ENCODE data around the gene GABPB2.

The GABPB2 gene

DNA sequence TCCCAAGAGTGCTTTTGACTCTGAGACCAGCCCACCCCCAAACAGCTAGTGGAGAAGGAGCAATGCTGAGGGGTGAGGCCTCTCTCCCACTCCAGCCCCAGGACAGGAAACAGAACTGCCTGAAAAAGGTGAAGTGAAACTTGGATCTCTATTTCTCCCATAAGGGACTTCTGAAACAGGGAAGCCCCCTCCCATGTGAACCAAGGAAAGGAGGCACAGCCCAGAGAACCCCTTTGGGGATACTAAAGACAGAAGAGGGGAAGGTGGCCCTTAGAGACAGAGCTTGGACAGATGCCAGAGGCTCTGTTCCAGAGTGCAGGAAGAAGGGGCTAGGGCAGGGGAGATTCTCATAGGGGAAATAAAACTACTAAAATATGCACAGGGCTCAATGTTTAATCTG, 88.8 kb downstream of the GABPB2 start:
- Histone ChIP-seq H3K27me3 (ENCODE audit: insufficient read depth, low read length, poor library complexity, severe bottlenecking) (no peaks in the 10 kb centered on the region), H3K9ac (ENCODE audit: low read depth, low read length, poor library complexity, severe bottlenecking) (peak overlapping the region; percentile 37), H3K36me3 (ENCODE audit: insufficient read depth, low read length) (no peaks in the 10 kb centered on the region), H2AFZ (ENCODE audit: low read length) (no peak overlapping the region), H3K9me2 (replicated peaks; ENCODE audit: low read depth, low read length) (no peaks in the 10 kb centered on the region), H3K4me2 (ENCODE audit: low read depth, low read length, poor library complexity, severe bottlenecking) (peak overlapping the region; percentile 35), H3K79me2 (ENCODE audit: insufficient read depth, low read length) (peaks cover 24% of the 10 kb centered on the region; the same call in 1 of the 2 replicates), H3K4me3 (ENCODE audit: low read length, poor library complexity, severe bottlenecking) (no peak overlapping the region), H4K20me1 (ENCODE audit: insufficient read depth, low read length, poor library complexity, severe bottlenecking) (no peaks in the 10 kb centered on the region), H3F3A (ENCODE audit: low read depth) (no peaks in the 10 kb centered on the region), H3K9me3 (ENCODE audit: insufficient read depth, low read depth, low read length) (no peaks in the 10 kb centered on the region), H3K4me1 (ENCODE audit: insufficient read depth, low read length, poor library complexity, severe bottlenecking) (peaks cover 36% of the 10 kb centered on the region)
- TF ChIP-seq CTCF (conservative IDR thresholded peaks at IDR 0.05; ENCODE audit: low read length) (no peak), EZH2phosphoT487 (IDR thresholded peaks at IDR 0.05; ENCODE audit: borderline replicate concordance) (no peak)

- Histone ChIP-seq H3K9me2 (replicated peaks; ENCODE audit: low read depth, low read length) (no peaks in the 10 kb centered on the region), H3K4me3 (ENCODE audit: low read length, poor library complexity, severe bottlenecking) (peak overlapping the region; percentile 93), H3K9me3 (ENCODE audit: insufficient read depth, low read depth, low read length) (no peaks in the 10 kb centered on the region), H4K20me1 (ENCODE audit: insufficient read depth, low read length, poor library complexity, severe bottlenecking) (no peaks in the 10 kb centered on the region), H3K9ac (ENCODE audit: low read depth, low read length, poor library complexity, severe bottlenecking) (peak overlapping the region; percentile 84), H3K27me3 (ENCODE audit: insufficient read depth, low read length, poor library complexity, severe bottlenecking) (no peaks in the 10 kb centered on the region), H2AFZ (ENCODE audit: low read length) (peak overlapping the region; percentile 83), H3K79me2 (ENCODE audit: insufficient read depth, low read length) (peaks cover 39% of the 10 kb centered on the region), H3F3A (ENCODE audit: low read depth) (no peaks in the 10 kb centered on the region), H3K36me3 (ENCODE audit: insufficient read depth, low read length) (peaks cover 5% of the 10 kb centered on the region; the same call in 1 of the 2 replicates), H3K4me1 (ENCODE audit: insufficient read depth, low read length, poor library complexity, severe bottlenecking) (peaks cover 22% of the 10 kb centered on the region), H3K4me2 (ENCODE audit: low read depth, low read length, poor library complexity, severe bottlenecking) (peak overlapping the region; percentile 91)
- TF ChIP-seq CTCF (conservative IDR thresholded peaks at IDR 0.05; ENCODE audit: low read length) (no peak), EZH2phosphoT487 (IDR thresholded peaks at IDR 0.05; ENCODE audit: borderline replicate concordance) (no peak)
Measured at GRCh38 chr1:151164732-151165280, 94.2 kb downstream of the GABPB2 start.

DNA sequence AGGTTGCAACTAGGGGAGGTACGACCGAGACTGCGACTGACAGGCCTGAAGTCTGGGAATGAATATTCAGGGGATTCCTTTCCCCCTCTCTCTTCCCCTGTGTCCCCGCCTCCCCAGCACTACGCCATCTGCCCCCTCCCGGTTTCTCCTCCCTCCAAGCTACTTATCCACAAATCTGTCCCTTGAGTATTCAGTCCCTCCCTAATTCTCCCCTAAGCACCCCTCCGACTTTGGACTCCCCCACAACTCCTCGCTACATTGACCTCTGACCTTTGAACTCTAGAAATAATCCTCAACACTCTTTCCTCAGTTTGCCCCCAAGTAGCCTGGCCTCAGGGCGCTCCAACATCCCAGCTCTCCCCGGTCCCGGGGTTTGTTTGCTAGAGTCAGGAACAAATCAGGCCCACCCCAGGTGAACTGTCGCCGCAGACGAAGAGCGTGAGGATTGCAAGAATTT, 94.7 kb downstream of the GABPB2 start:
- TF ChIP-seq CTCF (conservative IDR thresholded peaks at IDR 0.05; ENCODE audit: low read length) (no peak), EZH2phosphoT487 (IDR thresholded peaks at IDR 0.05; ENCODE audit: borderline replicate concordance) (no peak)
- peaks cover 5% of the 10 kb centered on the region; the same call in 1 of the 2 replicates for H3K36me3 ChIP-seq (ENCODE audit: insufficient read depth, low read length)
- no peaks in the 10 kb centered on the region for H3K9me2 ChIP-seq (replicated peaks; ENCODE audit: low read depth, low read length)
- H3K27me3 ChIP-seq (ENCODE audit: insufficient read depth, low read length, poor library complexity, severe bottlenecking), result no peaks in the 10 kb centered on the region
- H3F3A ChIP-seq (ENCODE audit: low read depth), result no peaks in the 10 kb centered on the region
- peaks cover 39% of the 10 kb centered on the region for H3K79me2 ChIP-seq (ENCODE audit: insufficient read depth, low read length)
- peak overlapping the region; percentile 93 for H3K4me3 ChIP-seq (ENCODE audit: low read length, poor library complexity, severe bottlenecking)
- no peaks in the 10 kb centered on the region for H3K9me3 ChIP-seq (ENCODE audit: insufficient read depth, low read depth, low read length)
- peak overlapping the region; percentile 83 for H2AFZ ChIP-seq (ENCODE audit: low read length)
- peaks cover 21% of the 10 kb centered on the region for H3K4me1 ChIP-seq (ENCODE audit: insufficient read depth, low read length, poor library complexity, severe bottlenecking)
- H3K4me2 ChIP-seq (ENCODE audit: low read depth, low read length, poor library complexity, severe bottlenecking), result peak overlapping the region; percentile 91
- no peaks in the 10 kb centered on the region for H4K20me1 ChIP-seq (ENCODE audit: insufficient read depth, low read length, poor library complexity, severe bottlenecking)
- H3K9ac ChIP-seq (ENCODE audit: low read depth, low read length, poor library complexity, severe bottlenecking), result peak overlapping the region; percentile 84

Measured in Loucy (cell line).